GM19395 (cell line): Measurements from ENCODE around the gene TMCC3.
"Not testable (repeated sequence)": the region's sequence is repeated elsewhere in the genome, so short reads cannot be mapped to it uniquely, and the experiment has no call there.

Experiments
- ATAC-seq: cut with Tn5 transposase; IDR thresholded peaks from one replicate; pipeline ENCODE4 v1.9.1; 2021; ENCODE audit warnings: mild to moderate bottlenecking, moderate library complexity; ENCODE audit not compliant: unreplicated experiment

Gene TMCC3

DNA sequence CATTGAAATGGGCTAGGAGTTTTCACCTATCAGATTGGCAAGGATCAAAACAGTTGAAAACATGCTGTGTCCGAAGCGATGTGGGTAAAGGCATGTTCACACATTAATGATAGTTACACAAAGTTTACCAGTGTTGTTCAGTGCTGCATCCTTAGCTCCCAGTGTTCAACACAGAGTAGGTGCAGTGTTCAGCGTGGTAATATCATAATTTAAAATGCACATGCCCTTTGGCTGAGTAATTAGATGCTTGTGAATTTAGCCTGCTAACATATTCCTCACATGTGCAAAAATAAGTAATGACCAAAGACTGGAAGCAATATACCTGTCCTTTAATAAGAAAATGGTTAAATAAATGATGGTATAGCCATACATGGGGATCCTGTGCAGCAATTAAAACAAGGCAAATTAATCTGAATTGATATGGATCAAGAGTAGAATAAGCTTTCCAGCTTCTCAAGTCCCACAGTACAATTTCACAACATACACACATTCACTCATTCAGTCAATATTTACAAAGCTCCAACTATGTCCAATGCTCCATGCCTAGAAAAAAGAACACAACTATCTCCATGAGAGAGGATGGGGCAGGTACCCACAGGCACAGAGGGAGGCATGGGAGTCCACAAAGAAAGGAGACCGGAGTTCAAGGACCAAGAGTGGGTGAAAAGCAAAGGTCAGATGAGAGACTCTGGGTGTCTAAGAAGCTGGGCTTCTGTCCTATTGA lies 12.8 kb downstream of the TMCC3 start:
- no peak for ATAC-seq

DNA sequence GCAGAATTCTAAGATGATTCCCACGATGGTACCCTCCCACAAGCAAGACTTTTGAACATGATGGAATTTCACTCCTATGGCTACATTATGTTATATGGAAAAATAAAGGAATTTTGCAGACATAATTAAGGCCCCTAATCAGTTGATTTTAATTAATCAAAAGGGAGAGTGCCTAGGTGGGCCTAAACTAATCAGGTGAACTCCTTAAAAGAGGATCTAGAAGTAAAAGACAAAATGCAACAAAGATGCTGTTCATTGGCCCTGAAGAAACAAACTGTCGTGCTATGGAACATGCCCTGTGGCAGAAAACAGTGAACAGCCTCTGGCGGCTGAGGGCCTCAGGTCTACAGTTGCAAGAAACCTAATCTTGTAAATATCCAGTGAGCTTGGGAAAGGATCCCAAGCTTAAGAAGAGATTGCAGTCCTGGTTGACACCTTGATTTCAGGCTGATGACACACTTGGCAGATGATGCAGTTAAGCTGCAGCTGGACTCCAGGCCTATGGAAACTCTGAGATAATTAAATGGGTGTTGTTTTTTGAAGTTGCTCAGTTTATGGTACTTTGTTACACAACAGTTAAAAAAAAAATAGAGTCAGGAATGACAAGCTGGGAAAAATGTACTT lies 13.8 kb downstream of the TMCC3 start:
- ATAC-seq: no peak

DNA sequence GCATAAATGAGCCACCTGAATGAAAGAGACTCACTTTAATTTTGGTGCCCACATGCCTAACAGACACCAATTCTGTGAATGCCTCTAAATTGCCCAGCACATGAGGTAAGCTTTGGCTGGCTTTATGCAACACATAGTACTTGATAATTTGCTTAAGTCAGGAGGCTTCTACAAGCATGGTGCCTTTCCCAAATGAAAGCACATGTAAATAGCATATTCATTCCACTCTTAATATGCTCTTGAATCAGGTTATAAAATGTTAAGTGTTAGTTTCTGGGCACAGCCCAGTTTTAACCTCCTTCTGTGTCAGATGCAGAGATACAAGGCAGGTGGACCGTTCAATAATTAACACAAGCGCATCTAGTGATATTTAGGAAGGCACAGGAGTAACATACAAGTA lies 15.6 kb downstream of the TMCC3 start:
- no peak for ATAC-seq

DNA sequence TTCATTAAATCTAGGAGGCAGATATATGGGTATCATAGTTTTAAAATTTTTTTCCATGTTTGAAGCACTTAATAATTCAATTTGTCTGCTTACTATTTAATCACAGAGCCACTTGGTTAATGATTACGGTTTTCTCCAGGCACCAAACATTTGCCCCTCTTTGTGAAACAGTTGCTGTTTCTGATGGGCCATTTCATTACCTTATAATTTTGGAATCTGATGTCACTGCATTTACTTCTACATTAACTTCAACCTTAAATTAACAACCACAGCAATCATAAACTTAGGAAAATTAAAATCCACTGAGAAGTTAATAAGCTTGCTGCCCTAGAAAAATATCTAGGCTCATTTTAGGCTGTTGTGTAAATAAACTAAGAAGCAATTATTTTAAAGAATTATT lies 17.0 kb downstream of the TMCC3 start:
- no peak for ATAC-seq

DNA sequence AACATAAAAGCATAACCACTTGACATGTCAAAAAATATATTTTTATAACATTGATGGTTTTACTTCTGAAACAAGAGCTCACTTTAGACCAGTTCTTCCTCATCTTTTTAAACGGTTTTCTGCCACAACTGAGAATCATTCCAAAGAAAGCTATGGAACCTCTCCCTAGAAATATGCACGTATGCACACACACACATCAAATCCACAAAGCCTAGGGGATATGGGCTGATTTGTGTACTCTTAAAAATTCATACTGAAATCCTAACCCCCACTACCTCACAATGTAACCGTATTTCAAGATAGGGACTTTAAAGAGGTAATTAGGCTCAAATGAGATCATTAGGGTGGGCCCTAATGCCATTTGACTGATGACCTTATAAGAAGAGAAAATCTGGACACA lies 19.3 kb downstream of the TMCC3 start:
- no peak for ATAC-seq

DNA sequence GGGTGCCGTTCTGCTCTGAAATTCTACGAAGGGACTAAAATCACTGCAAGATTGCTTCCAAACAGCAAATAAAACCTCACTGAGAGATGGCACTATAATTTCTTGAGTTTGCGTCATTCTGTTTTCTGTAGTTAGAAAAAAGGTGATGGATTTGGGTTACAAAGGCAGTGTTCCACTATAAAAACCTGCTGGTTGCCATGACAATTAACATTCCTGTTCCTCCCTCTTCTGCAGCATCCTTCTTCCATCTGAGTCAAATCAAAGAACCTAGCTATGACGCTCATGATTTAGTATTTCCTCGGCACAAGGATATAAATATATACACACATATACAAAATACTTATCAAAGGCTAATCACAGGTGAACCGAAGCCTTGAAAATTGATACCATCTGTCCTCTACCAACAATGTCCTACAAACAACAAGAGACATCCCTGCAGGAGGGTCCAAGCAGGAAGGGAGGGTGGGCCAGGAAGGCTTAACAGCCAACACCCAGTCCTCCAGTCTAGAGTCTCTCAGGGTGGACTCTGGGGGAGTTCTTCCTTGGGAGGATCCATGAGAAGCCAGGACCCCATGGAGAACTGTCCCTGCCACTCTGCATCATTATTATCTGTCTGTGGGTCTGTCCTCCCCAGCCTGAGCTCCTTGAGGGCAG lies 21.4 kb downstream of the TMCC3 start:
- no peak for ATAC-seq

DNA sequence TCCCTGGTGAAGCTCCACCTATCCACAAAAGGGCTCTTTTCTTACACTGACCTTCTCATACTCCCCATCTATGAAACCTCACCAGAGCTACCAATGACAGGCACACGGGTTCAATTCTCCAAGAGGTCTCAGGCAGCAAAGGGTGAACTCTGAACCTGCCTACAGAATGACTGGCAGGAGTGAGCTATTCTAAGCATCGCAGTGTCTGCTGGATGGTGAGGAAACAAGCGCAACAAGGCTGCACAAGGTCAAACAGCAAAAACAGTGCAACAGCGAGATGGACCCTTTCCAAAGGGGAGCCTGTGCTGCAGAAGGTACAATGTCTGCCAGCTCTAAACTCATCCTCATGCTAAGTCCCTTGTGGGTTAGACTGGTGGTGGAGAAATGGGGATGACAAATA lies 22.0 kb downstream of the TMCC3 start:
- ATAC-seq: no peak

DNA sequence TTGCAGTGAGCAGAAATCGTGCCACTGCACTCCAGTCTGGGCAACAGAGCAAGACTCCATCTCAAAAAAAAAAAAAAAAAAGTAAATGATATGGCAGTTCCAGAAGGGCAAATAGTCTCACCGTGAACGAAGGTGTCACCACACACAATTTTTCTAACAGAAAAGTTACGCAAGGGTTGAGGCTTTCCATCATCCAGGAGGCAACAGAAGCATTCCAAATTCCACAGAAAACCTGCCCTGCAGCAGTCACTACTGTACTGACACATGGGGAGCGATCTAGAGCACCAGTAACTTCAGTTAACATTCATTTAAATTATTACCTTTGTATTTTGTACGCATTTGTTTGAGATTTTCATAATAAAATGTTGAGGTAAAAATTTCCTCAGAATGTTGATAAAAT lies 24.8 kb downstream of the TMCC3 start:
- ATAC-seq: no peak

DNA sequence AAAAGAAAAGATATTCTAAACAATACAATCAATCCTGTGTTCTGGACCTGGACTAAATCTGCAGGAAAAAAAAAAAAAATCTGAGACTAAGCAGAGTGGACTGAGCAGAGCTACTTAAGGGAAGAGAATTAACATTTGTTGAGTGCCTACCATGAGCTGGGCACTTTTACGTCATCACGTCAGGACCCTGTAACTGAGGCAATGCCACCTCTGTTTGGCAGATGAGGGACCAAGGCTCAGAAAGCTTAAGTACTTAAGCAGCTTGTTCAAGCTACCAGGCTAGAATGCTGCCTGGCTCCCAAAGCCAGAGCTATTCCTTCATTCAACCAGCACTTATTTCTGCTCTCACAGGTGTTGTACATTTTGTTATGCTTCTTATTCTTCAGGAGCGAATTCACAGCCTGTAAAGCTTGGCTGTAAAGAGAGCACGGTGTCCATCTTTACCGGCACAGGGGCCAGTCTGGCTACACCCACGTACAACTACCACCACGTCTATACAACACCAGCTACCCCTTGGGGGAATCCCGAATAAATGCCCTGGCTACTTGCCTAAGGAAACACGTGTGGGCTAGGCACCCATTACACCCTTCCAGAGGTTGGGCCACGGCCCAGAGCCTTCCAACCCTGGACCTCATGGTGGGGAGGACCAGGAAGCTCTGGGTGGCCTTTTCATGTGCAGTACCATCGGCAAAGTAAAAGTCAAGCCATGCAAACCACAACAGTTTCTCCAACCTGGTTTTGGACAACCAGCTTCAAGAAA lies 27.0 kb downstream of the TMCC3 start:
- ATAC-seq: no peak

DNA sequence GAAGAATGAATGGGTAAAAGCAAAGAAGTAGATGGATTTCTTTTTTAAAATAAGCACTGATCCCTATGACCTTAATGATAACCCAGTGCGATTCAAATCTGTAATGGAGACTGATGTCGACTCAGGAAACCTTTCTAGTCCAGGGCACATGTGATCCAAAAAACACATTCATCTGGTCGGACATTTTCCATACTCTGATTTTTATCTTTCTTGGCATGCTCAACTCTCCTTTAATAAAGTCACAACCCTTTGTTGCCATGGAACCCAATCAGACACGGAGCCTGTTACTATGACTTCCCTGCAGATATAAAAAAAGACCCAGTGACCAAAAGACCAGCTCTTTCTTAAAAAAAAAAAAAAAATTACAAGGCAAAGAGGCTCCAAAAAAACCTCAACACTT lies 27.9 kb downstream of the TMCC3 start:
- no peak for ATAC-seq

DNA sequence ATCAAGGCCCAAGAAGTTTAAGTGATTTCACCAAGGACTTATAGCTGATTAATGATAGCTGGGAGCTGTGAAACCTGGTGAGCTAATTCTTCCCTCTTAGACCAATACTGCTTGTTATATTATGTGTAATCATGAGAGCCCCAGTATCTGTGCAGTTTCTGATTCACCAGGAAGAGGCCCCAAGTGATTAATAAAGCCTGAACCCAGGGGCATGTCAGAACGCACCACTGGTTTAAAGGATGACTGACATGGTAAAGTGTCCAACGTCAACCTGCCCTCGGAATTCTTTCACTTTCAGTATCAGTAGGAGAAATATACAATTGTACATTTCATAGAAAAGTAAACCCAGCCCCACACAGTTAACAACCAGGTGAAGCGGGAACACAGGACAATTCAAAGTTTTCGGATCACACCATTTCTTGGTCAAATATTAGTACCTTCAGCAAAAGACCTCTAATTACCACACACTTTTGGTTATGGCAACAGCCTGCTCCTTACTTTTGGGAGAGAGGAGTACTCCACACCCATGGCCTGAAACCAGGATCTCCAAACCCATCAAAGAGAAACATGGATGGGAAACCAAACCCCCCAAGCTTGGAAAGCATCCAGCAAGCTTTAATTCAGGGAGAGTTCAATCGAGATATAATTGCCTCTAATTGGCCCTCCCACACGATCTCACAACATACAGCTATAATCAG lies 28.5 kb downstream of the TMCC3 start:
- ATAC-seq: peak; percentile 95

DNA sequence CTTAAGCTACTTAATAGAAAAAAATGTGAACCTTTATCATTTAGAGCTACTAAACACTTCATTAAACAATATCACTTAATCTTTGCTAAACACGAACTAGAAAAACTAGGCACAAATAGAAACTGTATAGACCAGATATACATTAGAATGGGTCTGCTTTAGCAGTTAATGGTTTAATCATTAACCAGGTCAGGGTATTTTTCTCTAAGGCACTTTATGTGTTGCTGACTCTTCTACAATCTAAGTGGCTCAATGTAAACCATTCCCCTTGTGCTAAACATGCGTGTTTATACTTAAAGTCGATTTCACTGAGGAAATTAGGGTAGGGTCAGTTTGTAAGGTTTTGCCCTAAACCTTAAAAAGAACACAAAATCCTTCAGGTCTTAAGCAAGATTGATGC lies 29.7 kb downstream of the TMCC3 start:
- no peak for ATAC-seq

DNA sequence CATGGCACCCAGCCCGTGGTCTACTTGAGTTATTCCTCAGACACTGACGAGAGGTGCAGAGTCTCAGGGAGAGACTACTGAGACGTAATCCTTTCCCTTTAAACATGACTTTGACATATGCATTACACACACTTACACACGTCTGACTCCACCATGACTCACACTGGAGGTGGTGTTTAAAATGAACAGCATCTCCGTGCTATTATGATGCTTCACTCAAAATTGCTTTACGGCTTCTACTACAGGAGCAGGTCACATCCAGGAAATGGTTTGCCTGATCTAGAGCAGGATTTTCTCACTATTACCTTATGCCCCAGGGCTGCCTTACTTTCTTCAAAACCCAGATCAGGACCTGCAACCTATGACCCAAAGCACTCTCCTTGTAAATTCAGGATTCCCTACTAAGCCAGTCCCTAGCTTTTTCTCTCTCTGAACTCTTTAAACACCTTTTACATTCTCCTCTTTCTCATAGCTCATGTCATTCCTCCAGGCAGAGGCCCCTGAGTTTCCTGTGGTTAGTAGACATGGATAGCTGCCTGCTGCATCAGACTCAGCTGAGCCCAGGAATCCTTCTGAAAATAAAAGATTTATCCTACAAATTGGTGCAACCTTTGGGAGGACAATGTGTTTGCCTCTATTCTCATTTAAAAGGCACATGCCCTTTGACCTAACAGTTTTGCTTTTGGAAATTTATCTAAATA lies 31.2 kb downstream of the TMCC3 start:
- ATAC-seq: no peak

DNA sequence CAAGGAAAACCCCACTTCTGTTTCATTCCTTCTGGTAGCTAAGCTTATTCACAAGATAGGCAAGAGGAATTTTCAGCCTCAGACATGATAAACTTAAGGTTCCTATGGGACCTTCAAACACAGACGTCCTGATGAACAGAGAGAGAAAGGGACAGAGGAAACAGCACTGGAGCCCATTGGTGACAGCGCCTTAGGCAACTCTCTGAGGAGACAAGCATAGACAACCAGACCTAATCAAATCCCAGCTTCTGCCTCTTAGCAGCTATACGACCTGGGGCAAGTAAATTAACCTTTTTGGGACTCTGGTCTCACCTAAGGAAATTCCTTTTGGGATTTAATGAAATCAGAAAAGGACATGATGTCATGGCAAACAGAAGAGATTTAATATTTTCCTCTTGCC lies 33.3 kb downstream of the TMCC3 start:
- ATAC-seq: no peak

DNA sequence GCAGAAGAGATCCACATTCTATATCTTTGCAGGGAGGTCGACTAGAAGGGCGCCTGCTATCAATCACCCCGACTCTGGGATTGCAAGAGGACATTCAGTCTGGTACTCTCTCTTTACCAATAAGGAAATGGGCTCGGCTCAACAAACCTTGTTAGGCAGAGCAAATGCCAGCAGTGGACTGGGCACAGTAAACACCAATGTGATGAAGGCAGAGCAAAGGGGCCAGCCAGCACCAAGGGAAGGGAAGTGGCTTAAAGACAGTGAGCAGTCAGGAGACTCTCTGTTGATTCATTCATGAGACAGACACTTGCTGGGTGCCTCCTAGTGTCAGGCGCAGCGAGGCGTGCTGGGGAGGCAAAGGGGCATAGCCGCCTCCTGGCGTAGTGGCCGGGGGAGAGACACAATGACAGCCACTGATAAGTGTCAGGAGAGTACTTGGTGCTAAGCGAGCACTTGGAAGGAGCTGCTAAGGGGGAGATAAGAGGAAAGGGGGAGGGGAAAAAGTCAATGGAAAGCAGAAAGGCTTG lies 34.1 kb downstream of the TMCC3 start:
- ATAC-seq: no peak

DNA sequence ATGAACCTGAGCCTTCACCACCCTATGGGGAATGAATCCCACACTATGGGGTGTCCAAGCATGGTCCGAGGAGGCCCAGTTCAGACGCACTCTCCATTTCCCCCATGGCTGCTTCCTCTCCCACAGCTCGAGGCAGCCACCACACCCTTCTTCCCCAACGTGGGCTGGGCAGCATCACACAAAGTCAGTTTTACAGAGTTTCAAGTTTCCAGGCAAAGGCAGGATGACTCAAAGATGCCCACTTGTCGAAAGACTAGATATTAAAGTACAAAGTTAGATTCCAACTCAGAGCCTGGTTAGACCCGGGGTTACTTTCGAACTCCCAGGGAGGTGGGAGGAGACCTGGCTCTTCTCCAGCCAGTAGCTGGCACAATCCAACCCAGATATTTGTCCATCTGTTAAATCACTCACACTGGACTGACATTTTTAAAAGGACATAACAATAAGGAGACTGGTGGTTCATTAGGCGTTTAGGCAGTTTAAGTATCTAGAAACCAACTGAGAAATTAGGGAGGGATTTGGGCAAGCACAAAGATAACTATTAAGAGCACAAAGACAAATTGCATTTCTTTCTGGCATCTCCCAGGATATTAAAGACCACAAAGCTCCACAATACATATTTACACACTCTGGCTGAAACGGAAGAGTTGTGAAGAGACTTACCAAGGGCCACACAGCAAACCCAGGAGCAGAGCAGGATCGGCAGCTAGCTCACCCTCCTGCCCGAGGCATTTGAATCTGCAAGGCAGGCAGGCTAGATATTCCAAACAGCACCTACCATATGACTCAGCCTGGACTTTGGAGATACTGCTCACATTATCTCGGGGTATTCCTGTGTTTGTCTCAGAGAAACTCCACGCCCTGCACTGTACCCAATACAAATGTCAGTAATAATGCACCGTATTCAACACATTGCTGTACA lies 34.8 kb downstream of the TMCC3 start:
- ATAC-seq: no peak

DNA sequence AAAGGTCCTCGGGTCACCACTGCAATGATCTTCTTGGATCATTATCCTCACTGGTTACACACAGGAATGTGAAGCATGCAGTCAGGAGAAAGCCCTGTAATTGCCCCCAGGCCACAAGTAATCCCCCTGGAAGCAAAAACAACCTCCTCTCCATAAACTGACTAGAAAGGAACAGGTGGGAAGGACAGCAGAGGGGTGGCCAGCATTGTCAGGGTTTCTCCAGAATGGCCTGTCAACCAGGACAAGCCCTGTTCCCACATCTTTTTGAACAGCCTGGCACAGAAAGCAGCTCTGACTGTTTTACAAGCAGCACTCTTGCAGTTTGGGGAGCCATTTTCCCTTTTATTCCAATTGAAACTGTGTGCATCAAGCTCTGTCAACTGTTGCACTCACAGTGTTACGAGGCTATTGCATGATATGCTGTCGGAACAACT lies 36.1 kb downstream of the TMCC3 start:
- ATAC-seq: no peak

DNA sequence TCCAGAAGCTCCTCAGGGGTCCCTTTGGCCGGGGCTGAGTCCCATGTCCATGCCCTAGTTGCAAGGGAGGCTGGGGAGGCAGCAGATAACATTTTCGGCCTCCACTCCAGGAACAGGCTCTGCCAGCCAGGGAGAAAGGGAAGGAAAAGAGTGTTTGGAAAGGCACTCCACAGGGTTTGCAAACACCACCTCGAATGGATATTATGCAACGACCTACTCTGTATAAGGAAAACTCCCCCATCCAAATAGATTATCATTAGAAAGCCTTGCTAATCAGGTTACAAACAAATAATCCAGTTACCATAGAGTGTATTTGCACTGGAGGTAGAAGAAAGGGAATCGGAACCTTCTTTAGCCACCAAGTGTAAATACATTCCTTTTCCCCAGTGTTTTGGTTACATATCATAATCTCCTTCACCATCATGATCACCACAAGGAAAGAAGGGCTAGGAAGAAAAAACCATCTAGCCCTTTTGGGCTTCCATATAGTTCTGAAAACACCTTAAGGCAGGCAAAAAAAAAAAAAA lies 40.4 kb downstream of the TMCC3 start:
- no peak for ATAC-seq

DNA sequence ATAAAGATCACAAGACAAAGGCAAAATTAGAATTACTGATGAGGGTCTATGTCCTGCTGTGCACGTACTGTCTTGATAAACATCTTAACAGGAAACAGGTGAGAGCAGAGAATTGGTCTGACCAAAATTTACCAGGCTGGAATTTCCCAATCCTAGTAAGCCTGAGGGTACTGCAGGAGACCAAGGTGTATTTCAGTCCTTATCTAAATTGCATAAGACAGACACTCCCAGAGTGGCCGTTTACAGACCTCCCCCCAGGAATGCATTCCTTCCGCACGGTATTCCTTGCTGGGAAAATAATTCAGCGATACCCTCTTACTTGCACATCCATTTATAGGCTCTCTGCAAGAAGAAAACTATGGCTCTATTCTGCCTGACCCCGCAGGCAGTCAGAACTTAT lies 43.5 kb downstream of the TMCC3 start:
- ATAC-seq: not testable (repeated sequence)
